Vagina (tissue), 2 donors: Measurements from ENCODE around the gene TMEM176B.
"Not testable (repeated sequence)": the region's sequence is repeated elsewhere in the genome, so short reads cannot be mapped to it uniquely, and the experiment has no call there.

Source experiments
- POLR2AphosphoS5 ChIP-seq, 2 donors: sonication (generic); formaldehyde crosslinking; IDR thresholded peaks; one replicate each; pipeline ENCODE4 v1.9.0; 2017; ENCODE audit warnings: antibody characterized with exemption in 2 of 2, mild to moderate bottlenecking in 2 of 2, low read depth in 1 of 2; ENCODE audit not compliant: insufficient read depth in 1 of 2
- TF ChIP-seq, protein P1 (sequence below), 3 experiments: fragments of 450-650 bp in 2 of 3; fragments of 200-600 bp in 1 of 3; sonication (generic) in 1 of 3; IDR thresholded peaks; one replicate each; pipeline ENCODE4 v1.5.1; 2017 to 2019; ENCODE audit warnings: antibody characterized with exemption in 3 of 3, mild to moderate bottlenecking in 2 of 3, moderate library complexity in 2 of 3

DNA sequence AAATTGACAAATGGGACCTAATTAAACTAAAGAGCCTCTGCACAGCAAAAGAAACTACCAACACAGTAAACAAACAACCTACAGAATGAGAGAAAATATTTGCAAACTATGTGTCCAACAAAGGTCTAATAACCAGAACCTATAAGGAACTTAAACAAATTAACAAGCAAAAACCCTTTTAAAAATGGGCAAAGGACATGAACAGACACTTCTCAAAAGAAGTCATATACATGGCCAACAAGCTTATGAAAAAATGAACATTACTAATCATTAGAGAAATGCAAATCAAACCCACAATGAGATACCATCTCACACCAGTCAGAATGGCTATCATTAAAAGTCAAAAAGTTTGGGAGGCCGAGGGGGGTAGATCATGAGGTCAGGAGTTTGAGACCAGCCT, 26.0 kb downstream of the TMEM176B start:
- TF ChIP-seq, protein P1, sequence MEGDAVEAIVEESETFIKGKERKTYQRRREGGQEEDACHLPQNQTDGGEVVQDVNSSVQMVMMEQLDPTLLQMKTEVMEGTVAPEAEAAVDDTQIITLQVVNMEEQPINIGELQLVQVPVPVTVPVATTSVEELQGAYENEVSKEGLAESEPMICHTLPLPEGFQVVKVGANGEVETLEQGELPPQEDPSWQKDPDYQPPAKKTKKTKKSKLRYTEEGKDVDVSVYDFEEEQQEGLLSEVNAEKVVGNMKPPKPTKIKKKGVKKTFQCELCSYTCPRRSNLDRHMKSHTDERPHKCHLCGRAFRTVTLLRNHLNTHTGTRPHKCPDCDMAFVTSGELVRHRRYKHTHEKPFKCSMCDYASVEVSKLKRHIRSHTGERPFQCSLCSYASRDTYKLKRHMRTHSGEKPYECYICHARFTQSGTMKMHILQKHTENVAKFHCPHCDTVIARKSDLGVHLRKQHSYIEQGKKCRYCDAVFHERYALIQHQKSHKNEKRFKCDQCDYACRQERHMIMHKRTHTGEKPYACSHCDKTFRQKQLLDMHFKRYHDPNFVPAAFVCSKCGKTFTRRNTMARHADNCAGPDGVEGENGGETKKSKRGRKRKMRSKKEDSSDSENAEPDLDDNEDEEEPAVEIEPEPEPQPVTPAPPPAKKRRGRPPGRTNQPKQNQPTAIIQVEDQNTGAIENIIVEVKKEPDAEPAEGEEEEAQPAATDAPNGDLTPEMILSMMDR (IDR thresholded peaks at IDR 0.05): not testable (repeated sequence)
- TF ChIP-seq POLR2AphosphoS5 (IDR thresholded peaks at IDR 0.05; ENCODE audit: insufficient read depth in 1 of 2, low read depth in 1 of 2): not testable (repeated sequence)
